Measurements from ENCODE around the gene NMRK2. TPM values are rescaled to one million over a fixed set of nuclear protein-coding genes. Genes with fewer than 3 reads are reported as not detected.

The NMRK2 gene
- total RNA-seq, 1 experiment from 2014 or later, result not detected

GRCh38 chr19:3979289-3979673 lies 46.4 kb downstream of the NMRK2 start (continued):
- TF ChIP-seq CBX3 (IDR thresholded peaks at IDR 0.05; ENCODE audit: low read depth), result no peak
- TF ChIP-seq ELF1 (IDR thresholded peaks at IDR 0.05; ENCODE audit: borderline replicate concordance, low read depth), result no peak
- no peak for TF ChIP-seq EGR1 (IDR thresholded peaks at IDR 0.05; ENCODE audit: low read depth)
- no peak for TF ChIP-seq JUND (IDR thresholded peaks at IDR 0.05)
- no peak for TF ChIP-seq TCF7L2 (IDR thresholded peaks at IDR 0.05; ENCODE audit: borderline replicate concordance, extremely low read depth, insufficient read depth, insufficient read length)

- no peaks in the 10 kb centered on the region for H3K9me2 ChIP-seq (ENCODE audit: insufficient read depth)
- no peak for DNase-seq (ENCODE audit: low read depth, low spot score)
- peaks cover 6 to 29% of the 10 kb centered on the region in 2 experiments; a peak in 3 of 4 replicates for H3K4me1 ChIP-seq (ENCODE audit: control insufficient read depth in 1 of 2, insufficient read depth in 2 of 2, low read length in 2 of 2)
- peak overlapping the region; percentile 8; the same call in 1 of the 2 replicates for H3K27ac ChIP-seq (ENCODE audit: low read depth, low read length)
- H3K9ac ChIP-seq (ENCODE audit: low read length), result no peak overlapping the region
- ChIA-PET CTCF (interaction anchor here (0.8 kb wide), 1 partner anchor 8 kb away, joined by 4 read pairs; no protein-coding TSS in a partner anchor), RAD21 (ENCODE audit: low non-redundant PET in 1 of 2, low total read pairs in 2 of 2, uncharacterized antibody in 2 of 2, unreplicated experiment in 2 of 2) (no interaction called here), POLR2A (interaction anchor here (1.0 to 2.5 kb wide), 3 partner anchors 8 to 227 kb away, joined by 3 to 11 read pairs (median 5); partner anchors contain the start of gene DAPK3)
- no peak overlapping the region for H2AFZ ChIP-seq (ENCODE audit: low read depth, low read length, poor library complexity, severe bottlenecking)
- ATAC-seq, result no peak
- H3K4me2 ChIP-seq (ENCODE audit: low read length), result no peak overlapping the region
- peaks cover 85% of the 10 kb centered on the region; the same call in 1 of the 2 replicates for H4K20me1 ChIP-seq (ENCODE audit: insufficient read depth)
- H3K9me3 ChIP-seq (ENCODE audit: control insufficient read depth in 1 of 2, insufficient read depth in 1 of 2, low read depth in 1 of 2, low read length in 2 of 2), result no peaks in the 10 kb centered on the region
- peak; percentile 13; the same call in 1 of the 2 replicates for TF ChIP-seq POLR2AphosphoS5 (IDR thresholded peaks at IDR 0.05; ENCODE audit: low read depth, low read length)
- no peak for TF ChIP-seq FOSL1 (IDR thresholded peaks at IDR 0.05; ENCODE audit: low read depth)
- H3K79me2 ChIP-seq (ENCODE audit: insufficient read depth, low read length), result peaks cover 96% of the 10 kb centered on the region
- BruUV-seq (replicated peaks), result no TSS peak
- no peak overlapping the region for H3K4me3 ChIP-seq (replicated peaks in 1 of 2; ENCODE audit: low read depth in 1 of 2, low read length in 2 of 2)
- peaks cover 75 to 94% of the 10 kb centered on the region in 2 experiments for H3K36me3 ChIP-seq (ENCODE audit: control insufficient read depth in 1 of 2, insufficient read depth in 2 of 2, low read length in 2 of 2)
- intact Hi-C loops (cut with micrococcal nuclease), result no loop called here
- H3K27me3 ChIP-seq (ENCODE audit: insufficient read depth, low read length), result no peaks in the 10 kb centered on the region
Measured at GRCh38 chr19:3979674-3980352, 46.9 kb downstream of the NMRK2 start.

Measured in HCT116 (cell line).